Measurements from ENCODE around the gene FAM149B1.
A peak's percentile ranks its signal among the peaks of the same experiment; 100 is the strongest.
"Not testable (repeated sequence)": the region's sequence is repeated elsewhere in the genome, so short reads cannot be mapped to it uniquely, and the experiment has no call there.

The FAM149B1 gene

GRCh38 chr10:73238990-73239566 is 71.2 kb downstream of the FAM149B1 start:
- DNase-seq = no peak

- DNase-seq = no peak
Observed at GRCh38 chr10:73239908-73240307, 72.0 kb downstream of the FAM149B1 start.

GRCh38 chr10:73244866-73245477 is 77.1 kb downstream of the FAM149B1 start:
- no peak for DNase-seq

- no peak for DNase-seq
Observed at GRCh38 chr10:73246322-73246645, 78.4 kb downstream of the FAM149B1 start.

GRCh38 chr10:73246646-73247508 is 79.0 kb downstream of the FAM149B1 start, which contains the start of gene DNAJC9:
TSS of gene DNAJC9 (minus strand) at chr10:73247255. CDS start at chr10:73247189, 66 bp downstream.
- peak; percentile 63 for DNase-seq

- no peak for DNase-seq
Observed at GRCh38 chr10:73247509-73248258, 79.8 kb downstream of the FAM149B1 start.

GRCh38 chr10:73248259-73248724 is 80.4 kb downstream of the FAM149B1 start:
- DNase-seq = no peak

- peak; percentile 39 for DNase-seq
Observed at GRCh38 chr10:73251683-73252444, 83.9 kb downstream of the FAM149B1 start.

GRCh38 chr10:73252445-73253224 is 84.7 kb downstream of the FAM149B1 start, which contains the start of gene MRPS16:
TSS of gene MRPS16 (minus strand) at chr10:73252644. CDS start at chr10:73252482, 162 bp downstream.
- peak; percentile 69 for DNase-seq

GRCh38 chr10:73253225-73253555 is 85.3 kb downstream of the FAM149B1 start:
- DNase-seq = no peak

- DNase-seq = not testable (repeated sequence)
Observed at GRCh38 chr10:73258612-73259011, 90.7 kb downstream of the FAM149B1 start.

- DNase-seq = no peak
Observed at GRCh38 chr10:73261362-73261995, 93.6 kb downstream of the FAM149B1 start.

- peak; percentile 26 for DNase-seq
Observed at GRCh38 chr10:73262105-73262730, 94.3 kb downstream of the FAM149B1 start.

GRCh38 chr10:73262880-73263555 is 95.1 kb downstream of the FAM149B1 start:
- no peak for DNase-seq

- no peak for DNase-seq
Observed at GRCh38 chr10:73263693-73264347, 95.9 kb downstream of the FAM149B1 start.

- no peak for DNase-seq
Observed at GRCh38 chr10:73264423-73264822, 96.5 kb downstream of the FAM149B1 start.

GRCh38 chr10:73281097-73281496 is 113.2 kb downstream of the FAM149B1 start:
- no peak for DNase-seq

- DNase-seq = no peak
Observed at GRCh38 chr10:73287441-73287840, 119.5 kb downstream of the FAM149B1 start.

GRCh38 chr10:73289958-73290357 is 122.0 kb downstream of the FAM149B1 start:
- no peak for DNase-seq
